HEK293 (cell line): Measurements from ENCODE around the gene TIA1.

Experiments
- CTCF ChIP-seq: fragments of 450-650 bp; formaldehyde crosslinking; IDR thresholded peaks from 2 replicates; pipeline ENCODE4 v1.5.1; 2016; ENCODE audit warnings: missing biosample characterization, missing genetic modification characterization
- PRDM6 ChIP-seq: fragments of 450-650 bp; formaldehyde crosslinking; IDR thresholded peaks from 2 replicates; pipeline ENCODE4 v1.5.1; 2017; ENCODE audit warnings: missing biosample characterization, missing genetic modification characterization
- TCF7L2 ChIP-seq: IDR thresholded peaks from 2 replicates; pipeline ENCODE4 v1.6.1; 2011; ENCODE audit warnings: low read depth, mild to moderate bottlenecking, inconsistent platforms, low read length, moderate library complexity, borderline replicate concordance
- ZNF274 ChIP-seq, 2 experiments: fragments of 200-500 bp in 1 of 2; fragments of 450-650 bp in 1 of 2; sonication (Bioruptor generic) in 1 of 2; formaldehyde crosslinking in 1 of 2; IDR thresholded peaks; 2 replicates each; pipeline versions ENCODE4 v1.5.1 to v1.6.1; 2014 to 2016; ENCODE audit warnings: borderline replicate concordance in 1 of 2, inconsistent platforms in 1 of 2, low read length in 1 of 2, missing biosample characterization in 1 of 2, missing genetic modification characterization in 1 of 2
- ZNF596 ChIP-seq: fragments of 450-650 bp; IDR thresholded peaks from 2 replicates; pipeline ENCODE4 v1.5.0; 2018; ENCODE audit warnings: missing biosample characterization, mild to moderate bottlenecking, missing genetic modification characterization, moderate library complexity
- ZNF785 ChIP-seq: fragments of 450-650 bp; formaldehyde crosslinking; IDR thresholded peaks from 2 replicates; pipeline ENCODE4 v1.5.1; 2016; ENCODE audit warnings: missing biosample characterization, missing genetic modification characterization
- ZSCAN4 ChIP-seq: fragments of 450-650 bp; formaldehyde crosslinking; IDR thresholded peaks from 2 replicates; pipeline ENCODE4 v1.5.1; 2017; ENCODE audit warnings: missing biosample characterization, missing genetic modification characterization

DNA sequence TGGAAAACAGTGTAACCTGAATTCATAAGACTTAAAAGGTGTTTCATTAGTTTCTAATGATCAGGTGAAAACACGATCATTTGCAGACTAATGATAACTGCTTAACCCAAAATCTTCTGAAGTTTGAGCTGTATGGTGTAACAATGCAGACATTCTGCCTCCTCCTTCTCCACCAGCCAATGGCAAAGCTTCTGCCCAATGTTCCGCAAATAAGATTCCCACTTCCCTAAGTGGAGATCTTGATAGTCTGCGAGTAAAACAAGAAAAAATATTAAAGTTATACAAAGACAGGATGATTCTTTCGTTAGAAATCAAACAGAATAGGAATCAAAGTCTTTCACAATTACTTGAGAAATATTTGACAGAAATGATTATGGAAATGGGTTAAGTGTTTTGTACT, 65.7 kb downstream of the TIA1 start:
- no peak for TF ChIP-seq CTCF (tag by site-specific recombination)
- no peak for TF ChIP-seq TCF7L2
- TF ChIP-seq ZNF596 (tag by site-specific recombination) = no peak
- TF ChIP-seq PRDM6 = no peak
- no peak for TF ChIP-seq ZNF274 (IDR thresholded peaks at IDR 0.05; ENCODE audit: low read length)
- no peak for TF ChIP-seq ZNF274 (tag by site-specific recombination; IDR thresholded peaks at IDR 0.05; ENCODE audit: borderline replicate concordance)
- no peak for TF ChIP-seq ZNF785 (tag by site-specific recombination)
- TF ChIP-seq ZSCAN4 (tag by site-specific recombination) = no peak
